Measurements from ENCODE around the gene ZC3H7A. TPM values are rescaled to one million over a fixed set of nuclear protein-coding genes. Genes with fewer than 3 reads are reported as not detected.
"Not testable (repeated sequence)": the region's sequence is repeated elsewhere in the genome, so short reads cannot be mapped to it uniquely, and the experiment has no call there.

Gene ZC3H7A
- total and polyA plus RNA-seq, 9 of the 15 experiments (the other 6 are each of a cell fraction or from before 2014, with no cell fraction given): 19.8 to 49.1 (median 28.2) TPM

DNA sequence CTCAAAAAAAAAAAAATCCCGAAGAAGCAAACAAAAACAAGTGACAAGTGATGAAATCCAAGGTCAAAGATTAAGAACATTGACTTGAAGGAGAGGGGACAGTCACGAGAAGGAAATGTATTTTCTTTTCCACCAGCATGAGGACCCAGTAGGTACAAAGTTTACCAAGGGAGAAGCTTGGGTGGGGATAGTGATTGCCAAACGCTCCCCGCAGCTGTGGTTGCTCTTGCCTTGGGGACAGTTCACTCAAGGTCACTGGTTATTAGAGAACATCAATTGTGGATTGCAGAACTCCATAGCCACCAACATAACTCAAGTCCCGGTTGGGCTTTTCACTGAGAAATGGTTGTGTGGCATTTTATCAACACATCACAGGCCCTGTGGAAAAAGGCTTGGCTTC lies 27.3 kb upstream of the ZC3H7A start (continued):
- TF ChIP-seq ZNF277 (CRISPR knock-in tag; IDR thresholded peaks at IDR 0.05; ENCODE audit: borderline replicate concordance): no peak

GRCh38 chr16:11823645-11824044 lies 26.6 kb upstream of the ZC3H7A start:
- BruUV-seq (replicated peaks); DNase-seq (ENCODE audit: extremely low read depth in 1 of 4, low spot score in 3 of 4); H3K4me2 ChIP-seq (ENCODE audit: insufficient read depth, low read length); H2AFZ ChIP-seq (ENCODE audit: low read depth, low read length); CTCF ChIA-PET (ENCODE audit: low intra/inter-chr PET ratio); FAIRE-seq; H3K4me3 ChIP-seq; H4K20me1 ChIP-seq (replicated peaks; ENCODE audit: control insufficient read depth, insufficient read depth, low read length); in situ Hi-C loops (cut with MboI); ATAC-seq; H3K27ac ChIP-seq (ENCODE audit: extremely low read depth, low read depth, low read length); H3K9me3 ChIP-seq (replicated peaks; ENCODE audit: control insufficient read depth, insufficient read depth, low read depth, low read length); intact Hi-C loops (cut with micrococcal nuclease); H3K9me1 ChIP-seq (ENCODE audit: control insufficient read depth, insufficient read depth, low read length); H3K27me3 ChIP-seq (ENCODE audit: control insufficient read depth in 2 of 2, insufficient read depth in 2 of 2, low read length in 2 of 2); H3K9ac ChIP-seq (ENCODE audit: insufficient read depth in 1 of 2, low read depth in 2 of 2, low read length in 2 of 2); H3K79me2 ChIP-seq (ENCODE audit: control insufficient read depth, insufficient read depth, low read length); H3K36me3 ChIP-seq (ENCODE audit: control insufficient read depth, insufficient read depth, low read length): not testable (repeated sequence)
- WGBS (ENCODE audit: insufficient coverage, low coverage, missing lambda C conversion rate): 58% methylated on average over 5 of the region's 5 CpGs
- POLR2A ChIA-PET: interaction anchor here (2.0 kb wide), 1 partner anchor 17 kb away, joined by 4 read pairs; no protein-coding TSS in a partner anchor
- H3K4me1 ChIP-seq (replicated peaks in 1 of 2; ENCODE audit: control insufficient read depth in 2 of 2, insufficient read depth in 2 of 2, low read length in 2 of 2): peaks cover 0 to 12% of the 10 kb centered on the region in 2 experiments; a peak in 1 of 5 replicates
